ENCODE measurements around the gene BTG4. TPM values are rescaled to one million over a fixed set of nuclear protein-coding genes. Genes with fewer than 3 reads are reported as not detected.

Gene BTG4
- total RNA-seq, 1 donor from 2014 or later = not detected

DNA sequence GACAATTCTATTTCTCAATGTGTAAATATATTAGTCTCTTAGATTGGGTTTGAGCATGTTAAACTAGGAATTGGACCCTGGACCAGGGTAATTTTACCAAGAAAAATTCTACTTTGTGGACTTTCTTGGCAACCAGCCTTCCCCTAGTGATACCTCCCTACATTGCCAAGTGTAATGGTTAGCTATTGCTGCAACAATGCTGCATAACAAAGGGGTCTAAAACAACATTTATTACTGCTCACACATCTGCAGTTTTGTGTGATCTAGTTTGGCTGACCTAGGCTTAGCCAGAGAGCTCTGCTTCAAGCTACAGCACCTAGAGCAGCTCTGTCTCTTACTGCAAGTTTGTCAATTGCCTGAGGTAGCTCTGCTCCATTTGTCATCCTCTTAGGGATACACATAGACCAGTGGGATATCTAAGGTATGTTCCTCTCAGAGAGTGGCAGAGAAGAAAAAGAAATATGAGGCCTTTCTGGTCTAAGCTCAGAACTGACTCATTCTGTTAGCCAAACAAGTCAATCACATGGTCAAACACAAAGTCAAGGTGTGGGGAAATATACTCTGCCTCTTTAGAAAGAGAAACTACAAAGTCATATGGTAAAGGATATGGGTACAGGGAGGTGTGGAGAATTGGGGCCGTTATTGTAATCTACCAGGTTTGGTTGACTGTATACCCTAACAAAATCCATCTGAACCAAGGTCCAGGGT lies 26.4 kb upstream of the BTG4 start:
- Mint-ChIP-seq H3K9me3 (ENCODE audit: unreplicated experiment) (no peaks in the 10 kb centered on the region), H3K27ac (ENCODE audit: unreplicated experiment) (no peak overlapping the region), H3K4me1 (ENCODE audit: unreplicated experiment) (peaks cover 19% of the 10 kb centered on the region), H3K27me3 (ENCODE audit: unreplicated experiment) (peaks cover 7% of the 10 kb centered on the region), H3K4me3 (ENCODE audit: unreplicated experiment) (no peak overlapping the region), H3K36me3 (ENCODE audit: low read depth, unreplicated experiment) (no peaks in the 10 kb centered on the region)
- TF ChIP-seq, protein P1, sequence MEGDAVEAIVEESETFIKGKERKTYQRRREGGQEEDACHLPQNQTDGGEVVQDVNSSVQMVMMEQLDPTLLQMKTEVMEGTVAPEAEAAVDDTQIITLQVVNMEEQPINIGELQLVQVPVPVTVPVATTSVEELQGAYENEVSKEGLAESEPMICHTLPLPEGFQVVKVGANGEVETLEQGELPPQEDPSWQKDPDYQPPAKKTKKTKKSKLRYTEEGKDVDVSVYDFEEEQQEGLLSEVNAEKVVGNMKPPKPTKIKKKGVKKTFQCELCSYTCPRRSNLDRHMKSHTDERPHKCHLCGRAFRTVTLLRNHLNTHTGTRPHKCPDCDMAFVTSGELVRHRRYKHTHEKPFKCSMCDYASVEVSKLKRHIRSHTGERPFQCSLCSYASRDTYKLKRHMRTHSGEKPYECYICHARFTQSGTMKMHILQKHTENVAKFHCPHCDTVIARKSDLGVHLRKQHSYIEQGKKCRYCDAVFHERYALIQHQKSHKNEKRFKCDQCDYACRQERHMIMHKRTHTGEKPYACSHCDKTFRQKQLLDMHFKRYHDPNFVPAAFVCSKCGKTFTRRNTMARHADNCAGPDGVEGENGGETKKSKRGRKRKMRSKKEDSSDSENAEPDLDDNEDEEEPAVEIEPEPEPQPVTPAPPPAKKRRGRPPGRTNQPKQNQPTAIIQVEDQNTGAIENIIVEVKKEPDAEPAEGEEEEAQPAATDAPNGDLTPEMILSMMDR (IDR thresholded peaks at IDR 0.05; ENCODE audit: unreplicated experiment) = no peak
- no peak for DNase-seq (ENCODE audit: low spot score)

DNA sequence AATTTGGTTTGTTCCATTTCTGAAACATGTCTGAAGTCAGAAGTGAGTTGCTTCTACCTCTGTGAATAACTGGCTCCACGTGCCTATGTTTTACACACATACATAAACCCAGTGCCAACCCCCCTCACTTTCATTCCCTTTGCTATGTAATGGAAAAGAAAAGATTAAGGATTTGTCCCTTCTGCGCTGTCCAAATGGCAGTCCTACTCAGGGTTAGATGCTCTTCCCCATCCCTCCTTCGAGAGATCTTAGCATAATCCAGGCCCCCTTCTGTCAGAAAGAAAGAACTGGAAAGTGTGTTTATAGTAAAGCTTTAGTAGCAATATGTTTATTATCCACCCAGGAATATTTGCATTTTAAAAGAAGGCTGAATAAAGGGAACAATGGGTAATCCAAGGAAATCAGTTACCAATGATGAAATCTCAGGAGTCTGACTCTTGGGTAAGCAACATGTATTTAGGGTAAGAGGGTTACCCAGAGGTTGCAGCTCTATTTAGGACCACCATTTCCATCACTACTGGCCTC lies 25.2 kb upstream of the BTG4 start:
- peaks cover 16% of the 10 kb centered on the region for H3K4me1 Mint-ChIP-seq (ENCODE audit: unreplicated experiment)
- H3K4me3 Mint-ChIP-seq (ENCODE audit: unreplicated experiment) = no peak overlapping the region
- TF ChIP-seq, protein P1 (IDR thresholded peaks at IDR 0.05; ENCODE audit: unreplicated experiment) = no peak
- H3K27me3 Mint-ChIP-seq (ENCODE audit: unreplicated experiment) = peaks cover 7% of the 10 kb centered on the region
- no peaks in the 10 kb centered on the region for H3K36me3 Mint-ChIP-seq (ENCODE audit: low read depth, unreplicated experiment)
- H3K9me3 Mint-ChIP-seq (ENCODE audit: unreplicated experiment) = no peaks in the 10 kb centered on the region
- no peak for DNase-seq (ENCODE audit: low spot score)
- no peak overlapping the region for H3K27ac Mint-ChIP-seq (ENCODE audit: unreplicated experiment)

DNA sequence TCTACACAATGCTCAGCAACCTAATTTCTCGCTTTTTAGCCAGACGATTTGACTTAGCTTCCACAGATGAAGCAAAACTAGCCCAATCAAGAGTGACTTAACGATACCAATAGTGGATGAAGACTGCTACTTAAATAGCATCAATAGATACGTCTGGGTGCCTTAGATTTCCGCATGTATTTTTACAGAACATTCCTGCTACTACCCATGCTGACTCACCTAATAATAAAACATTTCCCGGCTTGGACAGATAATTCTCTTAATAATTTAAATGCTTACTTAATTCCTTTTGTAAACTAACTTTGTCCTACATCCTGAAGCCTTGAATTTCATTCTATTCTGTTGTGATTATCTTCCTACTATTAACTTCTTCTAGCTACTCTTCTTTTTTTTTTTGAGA lies 23.1 kb upstream of the BTG4 start:
- Mint-ChIP-seq H3K27ac (ENCODE audit: unreplicated experiment) (no peak overlapping the region), H3K4me1 (ENCODE audit: unreplicated experiment) (peaks cover 7% of the 10 kb centered on the region), H3K27me3 (ENCODE audit: unreplicated experiment) (peaks cover 3% of the 10 kb centered on the region), H3K36me3 (ENCODE audit: low read depth, unreplicated experiment) (no peaks in the 10 kb centered on the region), H3K9me3 (ENCODE audit: unreplicated experiment) (no peaks in the 10 kb centered on the region), H3K4me3 (ENCODE audit: unreplicated experiment) (no peak overlapping the region)
- TF ChIP-seq, protein P1 (IDR thresholded peaks at IDR 0.05; ENCODE audit: unreplicated experiment) = no peak
- DNase-seq (ENCODE audit: low spot score) = no peak

DNA sequence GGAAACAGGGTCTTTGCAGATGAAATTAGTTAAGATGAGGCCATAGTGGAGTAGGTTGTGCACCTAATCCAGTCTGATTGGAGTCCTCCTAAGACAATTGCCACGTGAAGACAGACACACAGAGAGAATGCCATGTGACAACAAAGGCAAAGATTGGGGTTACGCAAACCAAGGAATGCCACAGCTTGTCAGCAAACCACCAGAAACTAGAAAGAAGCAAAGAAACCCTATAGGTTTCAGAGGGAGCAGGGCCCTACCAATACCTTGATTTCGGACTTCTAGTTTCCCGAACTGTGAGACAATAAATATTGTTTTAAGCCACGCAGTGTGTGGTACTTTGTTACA lies 20.2 kb upstream of the BTG4 start:
- TF ChIP-seq, protein P1 (IDR thresholded peaks at IDR 0.05; ENCODE audit: unreplicated experiment) = no peak
- Mint-ChIP-seq H3K36me3 (ENCODE audit: low read depth, unreplicated experiment) (no peaks in the 10 kb centered on the region), H3K9me3 (ENCODE audit: unreplicated experiment) (no peaks in the 10 kb centered on the region), H3K4me1 (ENCODE audit: unreplicated experiment) (peaks cover 5% of the 10 kb centered on the region), H3K27ac (ENCODE audit: unreplicated experiment) (no peak overlapping the region), H3K4me3 (ENCODE audit: unreplicated experiment) (no peak overlapping the region), H3K27me3 (ENCODE audit: unreplicated experiment) (no peaks in the 10 kb centered on the region)
- no peak for DNase-seq (ENCODE audit: low spot score)

DNA sequence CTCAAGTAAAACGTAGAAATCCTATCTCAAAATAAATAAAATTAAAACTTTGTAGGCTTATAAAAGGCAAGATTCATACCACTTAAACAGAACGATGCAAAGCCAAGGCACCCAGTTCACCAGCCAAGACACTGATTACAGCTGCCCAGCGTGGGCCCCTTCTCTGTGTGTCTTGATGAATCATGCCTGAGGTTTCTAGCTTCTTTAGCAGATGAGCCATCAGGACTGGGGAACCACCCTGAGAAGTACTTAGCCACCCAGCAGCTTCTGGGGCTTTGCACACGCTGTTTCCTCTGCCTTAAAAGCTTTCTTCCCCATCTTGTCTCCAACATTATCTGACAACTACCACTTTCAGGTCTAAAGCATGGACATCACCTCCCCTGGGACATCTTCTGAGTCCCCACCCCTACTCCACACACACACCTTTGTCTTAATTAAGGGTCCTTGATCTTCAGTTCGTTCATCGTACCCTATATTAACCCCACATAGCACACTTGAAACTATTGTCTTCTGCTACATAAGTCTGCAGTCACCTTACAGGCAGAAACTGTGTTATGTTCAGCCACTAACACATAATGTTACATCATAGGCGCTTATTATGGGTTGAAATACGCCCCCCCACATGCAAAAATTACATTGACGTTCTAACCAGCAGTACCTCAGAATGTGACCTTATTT lies 19.6 kb upstream of the BTG4 start:
- Mint-ChIP-seq H3K27ac (ENCODE audit: unreplicated experiment) (no peak overlapping the region), H3K4me1 (ENCODE audit: unreplicated experiment) (peaks cover 5% of the 10 kb centered on the region), H3K4me3 (ENCODE audit: unreplicated experiment) (no peak overlapping the region), H3K36me3 (ENCODE audit: low read depth, unreplicated experiment) (no peaks in the 10 kb centered on the region), H3K27me3 (ENCODE audit: unreplicated experiment) (no peaks in the 10 kb centered on the region), H3K9me3 (ENCODE audit: unreplicated experiment) (no peaks in the 10 kb centered on the region)
- DNase-seq (ENCODE audit: low spot score) = no peak
- TF ChIP-seq, protein P1 (IDR thresholded peaks at IDR 0.05; ENCODE audit: unreplicated experiment) = no peak
